GM23248 (cell line): ENCODE results near the gene GLT8D2.

Experiments used
- EZH2 ChIP-seq: fragments of 200-600 bp; sonication (generic); IDR thresholded peaks from 2 replicates; pipeline ENCODE4 v1.6.1; 2018; ENCODE audit warnings: antibody characterized with exemption, mild to moderate bottlenecking; ENCODE audit not compliant: insufficient read depth, poor library complexity, severe bottlenecking
- EZH2phosphoT487 ChIP-seq: fragments of 200-600 bp; sonication (generic); IDR thresholded peaks from 2 replicates; pipeline ENCODE4 v1.6.1; 2018; ENCODE audit warnings: antibody characterized with exemption, moderate library complexity, mild to moderate bottlenecking, low read depth; ENCODE audit not compliant: insufficient read depth

- no peak for TF ChIP-seq EZH2phosphoT487
- TF ChIP-seq EZH2 = no peak
Observed at GRCh38 chr12:104049278-104049902, 597 bp downstream of the GLT8D2 start.
